ENCODE measurements around the gene SOX2.
"Not testable (repeated sequence)": the region's sequence is repeated elsewhere in the genome, so short reads cannot be mapped to it uniquely, and the experiment has no call there.

The SOX2 gene

DNA sequence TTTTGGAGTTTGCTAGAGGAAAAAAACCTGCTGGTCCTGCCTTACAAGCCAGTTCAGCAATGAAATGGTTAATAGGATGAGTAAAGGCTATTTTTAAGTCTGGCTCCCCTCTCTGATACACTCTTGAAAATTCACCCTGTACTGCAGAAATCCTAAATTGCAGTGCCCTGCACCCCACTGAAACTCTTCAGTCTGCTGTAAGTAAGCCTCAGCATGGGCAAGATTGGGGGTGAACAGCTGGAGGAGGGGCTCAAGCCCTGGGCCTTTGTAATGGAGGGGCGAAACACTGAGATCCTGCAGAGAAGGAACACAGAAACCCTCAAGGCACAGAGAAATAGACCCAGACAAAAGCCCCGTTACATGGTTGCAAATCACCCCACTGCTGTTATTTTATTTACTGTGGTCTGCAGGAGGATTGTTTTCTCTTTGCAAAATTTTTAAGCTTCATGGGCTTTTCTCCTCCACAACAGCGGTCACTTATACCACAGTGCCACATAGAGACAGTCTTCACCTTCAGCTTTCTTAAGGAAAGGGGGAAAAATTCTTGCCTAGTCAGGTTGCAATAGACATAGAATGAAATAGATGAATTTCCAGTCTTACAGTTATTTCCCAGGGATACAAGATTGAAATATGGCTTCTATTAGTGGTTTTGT is 45.0 kb downstream of the SOX2 start:
- Histone ChIP-seq H3K27ac (ENCODE audit: insufficient read depth, low read length, poor library complexity, severe bottlenecking) (no peak overlapping the region), H3K27me3 (replicated peaks; ENCODE audit: control insufficient read depth, insufficient read depth, low read length, poor library complexity, severe bottlenecking) (no peaks in the 10 kb centered on the region), H3K36me3 (ENCODE audit: control insufficient read depth, insufficient read depth, low read length) (no peaks in the 10 kb centered on the region), H3K4me3 (ENCODE audit: insufficient read depth, low read depth, low read length, poor library complexity, severe bottlenecking) (no peak overlapping the region), H3K9me3 (ENCODE audit: control insufficient read depth, low read length) (no peaks in the 10 kb centered on the region), H3K4me1 (ENCODE audit: control insufficient read depth, insufficient read depth, low read length, poor library complexity, severe bottlenecking) (no peaks in the 10 kb centered on the region)
- no peak for DNase-seq

DNA sequence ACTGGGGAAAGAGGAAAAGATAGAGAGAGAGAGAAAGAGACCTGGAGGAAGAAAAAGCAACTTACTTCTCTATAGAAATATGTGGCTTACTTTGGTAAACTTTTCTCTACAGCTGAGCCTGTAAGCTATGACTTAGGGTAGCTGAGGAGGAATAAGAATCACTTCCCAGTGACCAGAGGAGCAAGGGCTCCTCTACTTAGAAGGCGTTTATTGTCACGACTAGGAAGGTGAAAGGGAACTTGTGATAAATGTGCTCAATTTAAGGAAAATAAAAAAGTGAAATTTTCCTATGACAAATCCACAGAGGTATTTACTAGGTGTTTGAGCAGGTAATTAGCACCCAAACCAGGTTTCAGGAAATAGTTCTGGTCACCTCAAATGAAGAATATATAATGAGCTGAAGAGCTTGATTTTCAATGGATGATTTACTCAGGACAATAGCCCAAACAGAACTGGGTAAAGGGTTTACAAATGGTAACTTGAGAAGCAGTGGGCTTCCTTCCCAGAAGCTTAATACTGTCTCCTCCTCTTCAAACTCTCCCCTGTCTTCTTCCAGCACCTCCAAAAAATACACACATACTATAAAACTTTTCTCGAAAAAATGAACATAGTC is 46.1 kb downstream of the SOX2 start:
- no peak overlapping the region for H3K27ac ChIP-seq (ENCODE audit: insufficient read depth, low read length, poor library complexity, severe bottlenecking)
- no peaks in the 10 kb centered on the region for H3K27me3 ChIP-seq (replicated peaks; ENCODE audit: control insufficient read depth, insufficient read depth, low read length, poor library complexity, severe bottlenecking)
- H3K4me1 ChIP-seq (ENCODE audit: control insufficient read depth, insufficient read depth, low read length, poor library complexity, severe bottlenecking): no peaks in the 10 kb centered on the region
- H3K36me3 ChIP-seq (ENCODE audit: control insufficient read depth, insufficient read depth, low read length): no peaks in the 10 kb centered on the region
- no peaks in the 10 kb centered on the region for H3K9me3 ChIP-seq (ENCODE audit: control insufficient read depth, low read length)
- DNase-seq: no peak
- no peak overlapping the region for H3K4me3 ChIP-seq (ENCODE audit: insufficient read depth, low read depth, low read length, poor library complexity, severe bottlenecking)

DNA sequence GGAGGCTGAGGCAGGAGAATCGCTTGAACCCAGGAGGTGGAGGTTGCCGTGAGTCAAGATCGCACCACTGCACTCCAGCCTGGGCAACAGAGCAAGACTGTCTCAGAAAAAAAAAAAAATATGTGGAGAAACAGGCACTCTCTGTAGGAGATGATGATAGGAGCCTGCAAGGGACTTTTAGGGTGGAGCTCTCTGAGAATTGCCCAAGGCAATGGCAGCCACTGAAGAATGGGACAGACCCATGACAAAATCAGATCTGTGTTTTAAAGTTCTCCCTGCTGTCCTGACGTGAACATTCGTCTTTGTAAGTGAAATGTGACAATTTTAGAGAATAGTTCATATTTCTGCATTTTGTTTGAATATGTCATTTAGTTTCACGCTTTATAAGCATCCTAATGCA is 50.2 kb downstream of the SOX2 start:
- Histone ChIP-seq H3K27ac (ENCODE audit: insufficient read depth, low read length, poor library complexity, severe bottlenecking) (no peak overlapping the region), H3K27me3 (replicated peaks; ENCODE audit: control insufficient read depth, insufficient read depth, low read length, poor library complexity, severe bottlenecking) (no peaks in the 10 kb centered on the region), H3K36me3 (ENCODE audit: control insufficient read depth, insufficient read depth, low read length) (no peaks in the 10 kb centered on the region), H3K4me1 (ENCODE audit: control insufficient read depth, insufficient read depth, low read length, poor library complexity, severe bottlenecking) (no peaks in the 10 kb centered on the region), H3K4me3 (ENCODE audit: insufficient read depth, low read depth, low read length, poor library complexity, severe bottlenecking) (no peak overlapping the region), H3K9me3 (ENCODE audit: control insufficient read depth, low read length) (no peaks in the 10 kb centered on the region)
- DNase-seq: no peak

GRCh38 chr3:181764033-181764432 is 52.3 kb downstream of the SOX2 start:
- H3K9me3 ChIP-seq (ENCODE audit: control insufficient read depth, low read length); H3K27ac ChIP-seq (ENCODE audit: insufficient read depth, low read length, poor library complexity, severe bottlenecking); H3K27me3 ChIP-seq (replicated peaks; ENCODE audit: control insufficient read depth, insufficient read depth, low read length, poor library complexity, severe bottlenecking); DNase-seq; H3K4me1 ChIP-seq (ENCODE audit: control insufficient read depth, insufficient read depth, low read length, poor library complexity, severe bottlenecking); H3K36me3 ChIP-seq (ENCODE audit: control insufficient read depth, insufficient read depth, low read length); H3K4me3 ChIP-seq (ENCODE audit: insufficient read depth, low read depth, low read length, poor library complexity, severe bottlenecking): not testable (repeated sequence)

Data from effector memory CD4-positive, alpha-beta T cell (primary cell).